Kidney epithelial cell (primary cell): Measurements from ENCODE around the gene MGP. TPM values are rescaled to one million over a fixed set of nuclear protein-coding genes. Genes with fewer than 3 reads are reported as not detected.

Source experiments
- DNase-seq: peaks from one replicate; pipeline ENCODE4 v3.0.0-alpha.2; 2010; ENCODE audit warnings: low read depth
- H3K27me3 ChIP-seq: 2 replicates; pipeline ENCODE4 v1.6.0; 2011; ENCODE audit warnings: low read length; ENCODE audit not compliant: control insufficient read depth, insufficient read depth
- H3K36me3 ChIP-seq: 2 replicates; pipeline ENCODE4 v1.5.1; 2011; ENCODE audit warnings: low read length; ENCODE audit not compliant: control insufficient read depth, insufficient read depth
- H3K4me3 ChIP-seq: 2 replicates; pipeline ENCODE4 v1.5.1; 2011; ENCODE audit warnings: low read depth, mild to moderate bottlenecking, control low read depth, low read length
- total RNA-seq: library from RNA; depleted of rRNA; stranded (reverse); fragments of >200 nt; gene quantifications from 2 replicates; pipeline ENCODE4 v1.2.3, GENCODE V29; 2015
- TF ChIP-seq, protein P1 (sequence below): IDR thresholded peaks from 2 replicates; pipeline ENCODE4 v1.5.1; 2011; ENCODE audit warnings: mild to moderate bottlenecking, moderate library complexity, low read length, control low read depth, inconsistent platforms; ENCODE audit not compliant: insufficient read depth, poor library complexity, severe bottlenecking

Gene MGP
- total RNA-seq, 1 donor from 2014 or later, result 4.0 TPM

DNA sequence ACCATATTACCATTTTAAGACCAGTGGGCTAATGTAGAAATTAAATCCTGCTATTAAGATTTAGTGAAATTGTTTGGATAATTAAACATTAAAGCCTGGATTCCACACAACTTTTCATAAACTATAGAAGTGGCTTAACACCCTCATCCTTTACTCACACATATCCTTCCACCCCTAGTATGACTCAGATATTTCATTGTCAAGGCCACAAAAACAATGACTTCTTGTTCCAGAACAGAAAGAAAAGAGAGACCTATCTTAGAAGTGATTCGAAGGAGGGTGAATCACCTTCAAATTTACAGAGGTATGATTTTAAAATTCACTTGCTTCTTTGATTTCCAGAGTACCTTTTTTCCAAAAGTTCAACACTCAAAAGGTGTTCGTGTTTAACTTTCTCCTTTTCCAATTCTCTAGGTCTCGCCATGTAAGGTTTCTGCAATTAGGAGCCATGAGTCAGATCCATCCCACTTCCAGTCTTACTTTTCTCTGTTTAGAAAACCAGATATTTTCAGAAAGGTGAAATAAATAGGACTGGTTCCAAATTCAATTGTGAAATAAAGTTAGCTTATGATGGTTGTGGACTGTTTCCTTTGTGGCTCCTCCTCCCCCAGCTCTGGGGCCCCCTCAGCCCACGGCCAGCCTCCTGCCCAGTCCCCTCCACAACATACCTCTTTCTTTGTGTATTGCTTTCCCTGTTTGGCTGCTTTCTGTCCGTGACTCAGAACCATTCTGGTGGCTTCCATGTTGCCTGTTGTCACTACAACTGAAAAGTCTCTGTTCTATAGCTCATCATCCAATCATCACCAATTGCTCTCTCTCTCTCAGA lies 24.6 kb upstream of the MGP start:
- H3K27me3 ChIP-seq, result no peaks in the 10 kb centered on the region
- DNase-seq, result no peak
- TF ChIP-seq, protein P1, sequence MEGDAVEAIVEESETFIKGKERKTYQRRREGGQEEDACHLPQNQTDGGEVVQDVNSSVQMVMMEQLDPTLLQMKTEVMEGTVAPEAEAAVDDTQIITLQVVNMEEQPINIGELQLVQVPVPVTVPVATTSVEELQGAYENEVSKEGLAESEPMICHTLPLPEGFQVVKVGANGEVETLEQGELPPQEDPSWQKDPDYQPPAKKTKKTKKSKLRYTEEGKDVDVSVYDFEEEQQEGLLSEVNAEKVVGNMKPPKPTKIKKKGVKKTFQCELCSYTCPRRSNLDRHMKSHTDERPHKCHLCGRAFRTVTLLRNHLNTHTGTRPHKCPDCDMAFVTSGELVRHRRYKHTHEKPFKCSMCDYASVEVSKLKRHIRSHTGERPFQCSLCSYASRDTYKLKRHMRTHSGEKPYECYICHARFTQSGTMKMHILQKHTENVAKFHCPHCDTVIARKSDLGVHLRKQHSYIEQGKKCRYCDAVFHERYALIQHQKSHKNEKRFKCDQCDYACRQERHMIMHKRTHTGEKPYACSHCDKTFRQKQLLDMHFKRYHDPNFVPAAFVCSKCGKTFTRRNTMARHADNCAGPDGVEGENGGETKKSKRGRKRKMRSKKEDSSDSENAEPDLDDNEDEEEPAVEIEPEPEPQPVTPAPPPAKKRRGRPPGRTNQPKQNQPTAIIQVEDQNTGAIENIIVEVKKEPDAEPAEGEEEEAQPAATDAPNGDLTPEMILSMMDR, result no peak

DNA sequence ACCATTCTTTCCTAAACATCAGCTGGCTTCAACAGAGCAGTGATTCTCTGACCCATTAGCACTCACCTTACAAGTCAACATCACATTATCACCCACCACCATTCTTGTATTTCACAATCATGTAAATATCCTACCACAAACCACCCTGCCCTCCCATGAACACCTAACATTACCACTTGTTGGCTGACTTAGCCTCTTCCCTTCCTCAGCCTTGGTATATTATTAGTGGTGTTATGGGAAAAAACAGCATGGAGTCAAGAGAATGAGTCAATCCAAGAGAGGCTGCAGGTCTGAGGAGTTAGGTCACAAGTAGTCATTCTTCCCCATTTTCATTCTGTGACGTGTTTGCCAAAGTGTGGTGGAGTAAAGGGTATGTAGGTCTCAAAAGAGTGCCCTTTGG lies 22.3 kb upstream of the MGP start:
- no peak for DNase-seq
- no peaks in the 10 kb centered on the region for H3K36me3 ChIP-seq
- TF ChIP-seq, protein P1, result no peak
- H3K27me3 ChIP-seq, result no peaks in the 10 kb centered on the region
- no peak overlapping the region for H3K4me3 ChIP-seq

More for the DNA sequence above, 24.6 kb upstream of the MGP start:
- Histone ChIP-seq H3K36me3 (no peaks in the 10 kb centered on the region), H3K4me3 (no peak overlapping the region)

DNA sequence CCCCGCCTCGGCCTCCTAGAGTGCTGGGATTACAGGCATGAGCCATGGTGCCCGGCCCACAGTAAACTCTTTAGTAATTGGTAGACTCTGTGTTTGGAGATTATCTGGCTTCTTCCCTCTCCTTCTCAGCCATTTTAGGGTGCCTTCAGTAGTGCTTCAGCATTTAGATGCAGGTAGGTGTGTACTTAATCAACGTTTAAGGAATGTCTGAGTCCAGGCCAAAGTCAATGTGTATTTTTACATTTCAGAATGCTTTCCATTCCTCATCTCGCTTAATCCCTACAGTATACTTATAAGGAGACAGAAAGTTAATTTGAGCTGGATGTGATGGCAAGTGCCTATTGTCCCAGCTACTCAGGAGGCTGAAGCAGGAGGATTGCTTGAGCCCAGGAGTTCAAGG lies 20.5 kb upstream of the MGP start:
- TF ChIP-seq, protein P1, result no peak
- no peak overlapping the region for H3K4me3 ChIP-seq
- no peak for DNase-seq
- no peaks in the 10 kb centered on the region for H3K36me3 ChIP-seq
- H3K27me3 ChIP-seq, result no peaks in the 10 kb centered on the region

DNA sequence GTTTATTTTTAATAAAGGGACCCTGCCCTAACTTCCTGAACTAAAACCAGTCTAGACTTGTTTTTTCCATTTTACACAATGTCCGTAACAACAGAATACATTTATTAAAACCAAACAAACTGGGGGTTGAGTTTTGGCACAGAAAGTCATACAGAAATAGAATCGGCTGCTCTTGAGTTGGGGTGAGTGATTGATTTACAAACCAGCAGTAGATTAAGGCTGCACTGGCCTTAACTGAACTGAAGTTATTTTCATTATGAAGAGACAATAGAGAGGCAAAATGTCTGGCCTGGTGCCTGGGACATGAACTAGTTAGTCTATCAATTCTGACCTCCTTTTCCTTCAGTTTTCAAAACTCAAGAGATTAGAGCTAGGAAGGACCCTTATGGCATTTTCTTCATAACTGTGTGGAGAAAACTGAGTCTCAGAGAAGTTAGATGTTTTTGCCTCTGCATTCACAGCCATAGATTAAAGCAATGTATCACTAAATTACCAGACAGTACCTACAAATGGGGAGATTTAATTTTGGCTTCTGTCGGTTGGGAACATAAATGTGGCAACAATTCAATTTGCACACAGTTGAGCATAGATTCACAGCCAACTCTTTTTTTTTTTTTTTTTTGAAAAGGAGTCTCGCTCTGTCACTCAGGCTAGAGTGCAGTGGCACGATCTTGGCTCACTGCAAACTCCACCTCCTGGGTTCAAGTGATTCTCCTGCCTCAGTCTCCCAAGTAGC lies 19.8 kb upstream of the MGP start:
- TF ChIP-seq, protein P1, result no peak
- no peak overlapping the region for H3K4me3 ChIP-seq
- DNase-seq, result no peak

DNA sequence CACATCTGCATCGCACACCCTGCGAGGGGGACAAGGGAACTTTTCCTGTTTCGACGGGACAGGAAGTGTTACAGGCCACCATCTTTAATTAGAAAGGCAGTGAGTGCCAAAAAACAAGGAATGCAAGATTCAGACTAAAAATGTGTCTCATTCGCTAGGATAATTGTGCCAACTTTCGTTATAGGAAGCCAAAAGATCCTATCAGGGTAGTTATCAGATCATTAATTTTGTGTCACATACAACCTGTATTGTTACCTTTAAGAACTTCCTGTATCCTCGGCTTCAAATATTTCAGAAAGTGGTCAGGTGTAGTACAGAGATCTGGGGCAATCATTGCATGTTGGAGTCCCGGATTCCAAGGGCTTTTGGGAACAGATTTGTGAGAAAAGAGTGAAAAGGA lies 19.2 kb upstream of the MGP start:
- DNase-seq, result no peak
- Histone ChIP-seq H3K27me3 (no peaks in the 10 kb centered on the region), H3K36me3 (no peaks in the 10 kb centered on the region), H3K4me3 (no peak overlapping the region)
- TF ChIP-seq, protein P1, result no peak

More for the DNA sequence above, 19.8 kb upstream of the MGP start:
- H3K27me3 ChIP-seq, result no peaks in the 10 kb centered on the region
- H3K36me3 ChIP-seq, result no peaks in the 10 kb centered on the region
